Right renal pelvis (tissue), 4 donors: Measurements from ENCODE around the gene KATNAL1. TPM values are rescaled to one million over a fixed set of nuclear protein-coding genes. Genes with fewer than 3 reads are reported as not detected.

ENCODE experiments used
- DNase-seq, 4 donors: peaks; one replicate each; pipeline ENCODE4 v3.0.0-alpha.2; 2013; ENCODE audit warnings: low read depth in 4 of 4, low spot score in 3 of 4, missing footprints in 1 of 4
- polyA plus RNA-seq, 4 donors: library from polyadenylated mRNA; unstranded; fragments of 120-200 nt; gene quantifications; one replicate each; pipeline ENCODE4 v1.2.1, GENCODE V29; 2013; ENCODE audit not compliant: insufficient read length in 4 of 4

KATNAL1 gene
- polyA plus RNA-seq = 10 to 100 TPM; 11.4 to 14.1 (median 12.0) TPM

DNA sequence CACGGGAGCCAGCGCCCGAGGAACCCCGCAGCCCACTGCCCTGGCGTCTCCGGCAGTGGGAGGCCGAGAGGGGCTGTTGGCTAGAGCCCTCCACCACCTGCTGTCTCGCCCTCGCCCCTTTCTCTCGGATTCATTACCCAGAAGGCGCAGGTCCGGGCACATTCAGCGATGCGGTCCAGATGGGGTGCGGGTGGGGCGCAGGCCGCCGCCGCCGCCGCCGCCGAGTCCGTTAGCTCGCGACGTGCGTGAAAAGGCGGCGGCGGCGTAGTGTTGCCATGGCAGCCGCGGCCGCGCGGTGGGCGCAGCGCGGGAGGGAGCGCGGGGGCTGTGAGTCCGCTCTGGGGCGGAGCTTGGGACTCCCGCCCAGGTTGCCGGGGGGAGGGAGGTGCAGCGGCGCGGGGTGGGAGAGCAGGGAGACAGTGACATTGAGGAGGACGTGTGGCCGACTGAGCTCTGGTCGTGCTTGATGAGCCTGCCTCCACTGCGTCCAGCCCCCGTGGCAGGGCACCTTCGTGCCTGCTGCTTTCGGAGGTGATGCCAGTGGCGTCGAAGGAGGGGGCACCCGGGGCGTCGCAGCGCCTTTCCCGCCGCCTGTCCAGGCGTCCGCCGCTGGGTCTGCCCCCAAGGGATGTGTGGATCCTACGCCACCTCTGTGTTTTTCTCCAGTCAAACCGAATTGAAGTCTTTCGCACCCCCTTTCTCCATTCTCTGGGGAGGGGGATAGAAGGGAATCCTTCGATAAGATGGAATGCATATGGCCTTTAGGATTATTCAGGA lies at the start of gene KATNAL1:
Gene KATNAL1, minus strand, starts transcription at position 358 of the 777 bp plus-strand sequence. CDS start 23,774 bp downstream, outside the sequence.
- peak; percentile 54 to 72 (median 57) for DNase-seq

DNA sequence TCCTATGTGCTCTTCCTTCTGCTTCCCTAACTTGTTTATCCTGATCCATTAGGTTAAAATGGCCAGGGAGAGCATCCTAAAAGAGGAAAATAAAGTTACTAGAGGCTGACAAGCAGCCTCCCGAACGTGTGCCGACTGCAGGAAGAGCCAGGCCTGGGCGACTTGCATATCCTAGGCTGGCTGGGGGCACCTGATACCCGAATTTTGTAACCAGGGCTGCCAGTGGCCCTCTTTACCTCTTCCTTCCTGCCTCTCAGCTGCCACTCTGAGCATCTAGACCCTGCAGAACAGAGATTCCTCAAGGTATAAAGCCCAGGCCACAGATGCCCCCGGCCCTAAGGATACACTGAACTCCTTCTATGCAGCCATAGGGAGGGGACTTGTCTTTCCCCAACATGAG lies 48.5 kb upstream of the KATNAL1 start:
- DNase-seq = no peak

DNA sequence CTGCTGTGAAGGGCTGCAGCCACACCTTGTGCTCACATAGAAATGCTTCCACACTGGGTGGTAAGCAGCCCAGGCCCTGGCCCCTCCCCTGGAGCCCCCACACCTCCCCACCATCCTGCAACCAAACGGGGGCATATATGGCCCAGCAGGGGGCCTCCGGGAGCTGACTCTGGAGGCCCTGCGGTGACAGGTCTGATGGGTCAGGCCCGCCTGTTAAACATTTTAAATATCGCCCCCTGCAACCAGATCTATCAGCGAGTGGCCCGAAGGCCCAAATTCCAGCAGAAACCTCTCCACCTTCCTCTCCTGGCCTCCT lies 48.0 kb upstream of the KATNAL1 start:
- no peak for DNase-seq

DNA sequence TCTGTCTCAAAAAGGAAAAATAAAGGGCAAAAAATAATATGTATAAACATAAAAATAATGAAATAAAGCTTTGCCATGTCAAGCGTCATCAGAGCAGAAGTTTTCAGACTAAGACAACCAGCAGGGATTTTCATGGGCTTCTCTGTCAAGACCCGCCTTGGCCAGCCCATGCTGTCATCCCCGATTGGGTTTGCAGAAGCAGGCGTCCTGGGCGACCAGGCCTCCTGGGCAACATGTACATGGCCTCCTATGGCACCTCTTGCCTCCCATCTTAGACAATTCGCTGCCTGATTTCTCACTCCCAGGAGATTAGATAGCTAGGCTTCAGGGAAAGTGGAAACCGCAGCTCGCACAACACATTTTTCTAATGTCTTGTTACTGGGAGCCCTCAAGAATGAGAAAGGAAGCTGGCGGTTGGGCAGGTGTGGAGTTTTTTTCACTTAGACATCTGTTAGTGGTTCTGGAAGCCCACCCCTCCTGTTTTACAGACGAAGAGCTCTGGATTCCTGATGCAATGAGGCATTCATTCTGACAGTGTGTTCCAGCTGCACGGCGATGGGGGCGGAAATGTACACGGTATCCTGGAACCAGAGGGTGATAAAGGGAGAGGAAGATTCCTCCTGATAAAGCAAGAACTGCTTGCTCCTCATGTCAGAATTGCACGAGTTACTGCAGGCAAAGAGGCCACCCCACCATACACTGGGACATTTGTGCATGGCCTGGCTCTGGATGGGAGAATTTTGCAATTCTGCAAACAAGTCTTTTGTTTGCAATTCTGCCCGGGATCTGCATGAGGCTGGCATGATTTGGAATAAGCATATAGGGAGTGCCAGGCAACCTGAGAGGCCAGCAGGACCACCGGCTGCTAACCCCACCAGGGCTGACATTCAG lies 47.4 kb upstream of the KATNAL1 start:
- no peak for DNase-seq

DNA sequence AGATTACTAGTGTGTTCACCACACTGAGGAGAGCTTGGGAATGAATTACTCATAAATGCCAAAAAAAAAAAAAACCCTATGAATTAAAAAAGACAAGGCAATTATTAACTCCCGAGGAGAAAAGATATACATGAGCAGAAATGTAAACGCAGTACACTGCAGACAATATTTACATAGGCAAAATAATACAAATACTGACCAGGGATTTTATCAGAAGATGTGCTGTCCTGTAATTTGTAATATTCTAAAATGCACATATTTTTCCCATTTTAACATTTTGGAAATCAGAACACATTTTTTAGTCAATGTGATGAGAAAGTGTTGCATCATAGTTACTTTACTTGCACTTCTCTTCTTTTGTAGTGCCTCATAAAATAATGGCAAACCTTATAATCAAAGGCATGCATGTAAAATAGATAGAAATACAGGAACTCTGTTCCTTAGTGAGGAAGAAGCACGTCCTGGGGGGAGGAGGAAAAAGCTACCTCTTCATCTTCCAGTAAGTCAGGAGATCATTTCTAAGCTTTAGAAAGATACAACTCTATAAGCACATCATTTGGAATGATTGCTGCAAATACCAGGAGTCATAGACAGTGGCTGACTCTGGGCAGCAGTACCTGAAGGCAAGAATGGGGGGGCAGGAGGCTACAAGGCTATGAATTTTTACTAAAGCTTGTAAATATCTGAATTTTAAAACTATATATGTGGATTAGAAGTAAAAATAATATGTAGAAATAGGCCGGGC lies 46.3 kb upstream of the KATNAL1 start:
- DNase-seq = no peak

DNA sequence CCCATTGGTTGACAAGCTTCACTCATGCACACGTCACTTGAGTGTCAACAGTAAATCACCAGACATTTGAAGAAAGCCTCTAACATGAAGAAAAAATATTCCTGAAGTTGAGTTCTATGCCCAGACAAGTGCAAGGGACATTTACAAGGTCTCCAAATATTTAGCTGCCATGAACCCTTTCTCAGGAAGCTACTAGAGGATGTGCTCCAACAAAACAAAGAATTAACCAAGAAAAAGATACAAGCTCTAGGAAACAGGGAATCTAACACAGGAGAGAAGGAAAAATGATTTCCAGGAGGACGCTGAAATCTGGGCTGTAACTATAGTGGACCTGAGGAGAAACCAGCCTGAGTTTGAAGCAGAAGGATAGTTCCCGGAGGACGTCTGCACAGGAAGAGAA lies 45.7 kb upstream of the KATNAL1 start:
- DNase-seq = no peak

DNA sequence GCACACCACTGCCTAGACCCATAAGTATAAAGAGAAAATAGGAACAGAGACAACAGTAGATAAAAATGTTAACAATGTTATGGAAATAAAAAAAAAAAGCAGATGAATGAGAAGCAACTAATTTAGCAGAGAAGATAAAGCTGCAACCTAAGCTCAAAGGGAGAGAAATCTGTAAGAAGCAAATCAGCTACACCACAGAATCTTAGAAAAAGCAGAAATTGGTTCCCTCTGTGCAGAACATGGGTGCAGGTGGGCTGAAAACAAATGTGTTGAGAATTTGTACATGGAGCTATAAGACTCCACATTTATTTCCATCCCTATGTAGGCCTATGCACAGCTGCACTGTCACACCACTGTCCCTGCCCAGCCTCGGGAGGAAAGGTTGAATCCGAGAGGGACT lies 44.8 kb upstream of the KATNAL1 start:
- no peak for DNase-seq

DNA sequence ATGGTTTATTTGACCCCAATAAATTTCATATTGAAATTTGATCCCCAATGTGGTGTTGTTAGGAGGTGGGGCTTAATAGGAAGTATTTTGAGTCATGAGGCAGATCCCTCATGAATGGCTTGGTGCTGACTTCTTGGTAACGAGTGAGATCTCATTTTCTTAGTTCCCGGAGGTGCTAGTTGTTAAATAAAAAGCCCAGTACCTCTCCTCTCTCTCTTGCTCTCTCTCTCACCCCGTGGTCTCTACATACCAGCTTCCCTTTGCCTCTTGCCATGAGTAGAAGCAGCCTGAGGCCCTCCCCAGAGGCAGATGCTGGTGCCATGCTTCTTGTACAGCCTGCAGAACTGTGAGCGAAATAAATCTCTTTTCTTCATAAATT lies 39.4 kb upstream of the KATNAL1 start:
- DNase-seq = no peak

DNA sequence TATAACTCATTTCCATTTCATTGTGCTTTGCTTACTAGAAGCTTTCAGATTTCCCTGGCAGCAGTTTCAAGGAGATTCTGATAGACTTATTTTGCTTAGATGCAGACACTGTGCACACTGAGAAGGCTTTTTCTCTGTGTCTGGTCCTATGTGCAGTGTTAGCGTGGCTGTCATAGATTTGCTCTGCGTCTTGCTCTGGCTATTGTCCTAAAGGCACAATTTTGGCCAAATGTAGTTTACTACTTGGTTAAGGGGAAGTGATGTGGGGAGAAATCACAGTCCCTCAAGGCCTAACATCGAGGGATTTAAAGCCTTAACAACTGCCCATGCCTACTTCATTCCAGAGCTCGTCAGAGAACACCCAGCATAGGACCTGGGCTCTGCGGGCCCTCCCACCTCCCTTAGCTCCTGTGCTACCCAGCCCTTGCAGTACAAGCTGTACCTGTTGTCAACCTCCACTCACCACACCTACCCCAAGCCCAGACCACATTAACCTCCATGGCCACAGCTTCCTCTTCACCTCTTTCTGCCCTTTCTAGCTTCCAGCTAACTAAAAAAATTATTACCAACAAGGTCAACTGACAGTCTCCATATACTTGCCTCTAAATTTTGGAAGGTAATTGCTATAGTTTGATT lies 38.9 kb upstream of the KATNAL1 start:
- DNase-seq = no peak

DNA sequence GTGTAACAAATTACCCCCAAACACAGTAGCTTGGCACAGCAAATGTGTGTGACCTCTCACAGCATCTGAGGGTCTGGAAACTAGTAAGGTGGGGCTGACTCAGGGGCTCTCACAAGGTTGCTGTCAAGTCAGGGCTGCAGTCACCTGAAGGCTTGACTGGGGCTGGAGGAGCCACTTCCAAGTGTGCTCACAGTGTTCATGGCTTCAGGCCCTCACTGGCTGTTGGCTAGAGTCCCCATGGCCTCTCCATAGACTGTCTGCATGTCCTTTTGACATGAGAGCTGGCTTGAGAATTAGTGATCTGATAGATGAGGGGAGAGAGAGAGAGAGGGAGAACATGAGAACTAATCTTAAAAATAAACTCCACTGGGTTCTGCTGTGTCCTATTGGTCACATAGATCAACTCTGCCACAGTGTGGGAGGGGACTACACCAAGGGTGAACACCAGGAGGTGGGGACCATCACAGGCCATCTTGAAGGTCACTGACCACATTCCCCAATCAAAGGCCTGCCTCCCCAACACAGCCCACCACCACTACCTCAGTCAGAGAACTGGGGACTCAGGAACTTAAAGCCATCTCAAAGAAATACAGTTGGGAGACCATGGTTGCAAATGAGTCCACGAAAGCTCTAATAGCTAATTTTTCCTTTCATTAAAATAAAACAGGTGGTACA lies 38.2 kb upstream of the KATNAL1 start:
- no peak for DNase-seq

DNA sequence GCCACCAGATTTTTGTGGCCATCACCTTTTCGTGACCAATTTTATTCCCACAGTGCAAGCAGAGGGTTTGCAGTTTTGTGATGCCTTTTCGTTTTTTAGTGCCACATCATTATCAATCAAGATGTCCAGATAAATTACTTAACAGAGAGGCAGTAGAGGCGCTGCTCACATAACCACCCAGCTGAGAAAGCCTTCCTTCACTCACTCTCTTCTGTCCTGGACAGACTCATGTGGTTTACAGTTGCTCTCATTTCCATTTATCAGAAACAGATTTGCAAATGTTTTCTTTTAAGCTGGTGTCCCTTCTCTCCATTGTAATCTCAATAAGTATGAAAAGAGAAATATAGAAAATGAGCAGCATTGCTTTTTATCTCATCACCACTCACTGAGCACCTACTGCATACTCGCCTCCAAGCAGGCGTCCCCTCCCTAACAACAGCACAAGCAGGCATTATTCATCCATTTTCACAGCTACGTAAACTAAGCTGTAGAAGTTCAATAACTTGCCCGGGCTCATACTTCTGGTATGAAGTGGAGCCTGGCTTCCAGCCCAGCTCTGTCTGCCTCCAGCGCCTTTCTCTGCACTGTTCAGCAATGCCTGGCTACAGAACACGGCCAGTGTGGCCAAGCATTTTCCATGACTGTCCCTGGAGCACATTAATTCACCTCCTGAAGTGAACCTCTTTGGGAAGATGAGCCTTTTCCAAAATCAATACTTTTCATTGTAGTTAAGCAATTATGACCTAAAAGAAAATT lies 34.6 kb upstream of the KATNAL1 start:
- no peak for DNase-seq

DNA sequence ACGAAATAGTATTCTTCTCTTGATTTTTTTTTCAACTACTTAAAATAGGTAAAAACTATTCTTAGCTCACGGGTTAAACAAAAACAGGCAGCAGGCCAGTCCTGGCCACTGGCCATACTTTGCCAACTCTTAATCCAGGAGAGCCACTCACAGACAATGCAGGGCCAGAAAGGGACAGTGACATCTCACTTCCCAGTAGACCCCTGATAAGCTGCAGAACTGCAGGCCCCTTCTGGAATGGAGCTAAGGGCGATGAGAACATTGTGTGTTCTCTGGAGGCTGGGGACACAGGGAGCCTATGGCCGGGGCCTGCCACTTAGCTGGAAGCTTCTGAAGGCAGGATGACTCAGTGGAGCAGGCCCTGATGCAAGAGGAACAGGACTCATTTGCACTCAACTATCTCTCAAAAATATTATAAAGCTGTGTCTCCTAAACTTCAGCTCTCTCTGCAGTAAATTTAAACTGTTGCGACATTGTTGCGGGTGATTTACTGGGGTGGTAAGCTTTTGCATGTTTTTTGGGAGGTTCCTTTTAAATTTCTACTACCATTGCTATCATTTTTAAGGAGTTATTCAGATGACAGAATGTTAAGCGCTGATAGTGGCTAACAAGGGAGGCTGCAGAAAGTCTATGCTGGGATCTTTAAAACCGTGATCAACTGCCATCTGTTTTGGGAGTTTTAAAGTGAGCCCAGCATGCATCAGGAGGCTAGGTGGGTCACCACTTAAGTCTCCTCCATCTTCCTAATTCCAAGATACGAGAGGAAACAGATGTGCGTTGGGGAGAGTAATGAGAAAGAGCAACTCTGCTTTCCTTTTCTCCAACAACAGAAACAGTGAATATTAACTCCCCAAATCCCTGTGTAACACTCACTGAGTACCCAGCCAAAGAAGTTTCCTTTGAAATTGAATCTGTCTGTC lies 33.2 kb upstream of the KATNAL1 start:
- no peak for DNase-seq

DNA sequence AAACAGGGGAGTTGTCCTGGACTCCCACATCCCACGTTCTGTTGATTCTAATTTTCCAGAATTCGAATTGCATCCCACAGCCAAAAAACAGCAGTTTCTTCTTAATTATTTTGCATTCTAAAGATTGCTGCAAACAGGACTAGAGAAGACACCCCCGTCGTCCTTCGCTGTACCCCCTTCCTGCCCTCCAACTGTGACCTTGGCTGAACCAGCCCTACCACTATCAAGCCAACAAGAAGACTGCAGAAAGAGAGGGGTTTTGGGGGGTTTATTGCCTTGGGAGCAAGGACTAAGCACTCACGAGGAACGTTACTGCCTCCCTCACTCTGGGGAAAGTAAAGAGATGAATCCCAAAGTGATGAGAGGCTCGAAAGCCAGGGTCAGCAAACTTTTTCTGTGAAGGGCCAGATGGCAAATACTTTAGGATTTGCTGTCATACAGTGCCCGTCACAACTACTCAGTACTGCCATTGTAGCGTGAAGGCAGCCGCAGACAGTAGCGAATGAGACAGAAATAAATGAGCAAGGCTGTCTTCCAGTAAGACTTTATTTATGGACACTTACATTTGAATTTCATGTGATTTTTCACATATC lies 32.5 kb upstream of the KATNAL1 start:
- DNase-seq = no peak

DNA sequence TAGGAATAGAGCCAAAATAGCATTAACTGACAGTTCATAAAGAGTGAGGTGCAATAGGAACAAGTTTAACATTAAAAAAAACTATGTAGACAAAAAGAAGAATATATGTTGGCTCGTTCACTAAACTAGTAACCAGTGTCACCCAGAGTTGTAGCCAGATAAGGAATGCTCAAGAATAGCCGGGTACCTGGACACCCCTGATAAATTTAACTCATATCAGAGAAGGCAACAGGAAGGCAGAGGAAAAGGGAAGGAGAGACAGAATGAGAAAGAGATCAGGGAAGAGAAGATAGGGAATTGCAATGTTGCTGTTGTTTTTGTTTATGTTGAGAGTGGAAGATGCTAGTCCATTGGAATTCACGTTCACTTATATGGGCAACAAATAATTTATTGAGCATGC lies 31.6 kb upstream of the KATNAL1 start:
- DNase-seq = no peak

DNA sequence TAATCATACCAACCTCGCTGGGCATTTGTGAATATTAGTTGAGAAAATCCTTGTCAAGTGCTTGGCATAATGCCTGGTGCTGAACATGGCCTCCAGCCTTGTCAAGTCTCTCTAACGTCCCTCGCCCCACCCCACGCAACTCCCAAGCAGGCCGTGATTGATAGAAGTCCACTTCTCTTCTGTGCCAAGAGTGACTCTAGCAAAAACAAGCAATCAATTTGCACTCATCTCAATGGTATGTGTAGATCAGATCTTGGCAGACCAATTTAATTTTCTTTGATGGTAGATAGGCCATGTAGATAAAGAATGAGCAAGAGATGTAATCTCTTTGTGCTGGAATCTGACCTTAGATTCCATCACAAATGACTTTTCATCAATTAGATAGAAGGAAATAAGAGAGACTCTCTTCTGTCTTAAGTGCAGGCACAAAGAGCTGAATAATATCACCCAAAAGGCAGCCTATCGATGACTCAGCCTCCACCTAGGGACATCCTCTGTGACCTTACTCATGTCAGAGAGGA lies 31.0 kb upstream of the KATNAL1 start:
- no peak for DNase-seq

DNA sequence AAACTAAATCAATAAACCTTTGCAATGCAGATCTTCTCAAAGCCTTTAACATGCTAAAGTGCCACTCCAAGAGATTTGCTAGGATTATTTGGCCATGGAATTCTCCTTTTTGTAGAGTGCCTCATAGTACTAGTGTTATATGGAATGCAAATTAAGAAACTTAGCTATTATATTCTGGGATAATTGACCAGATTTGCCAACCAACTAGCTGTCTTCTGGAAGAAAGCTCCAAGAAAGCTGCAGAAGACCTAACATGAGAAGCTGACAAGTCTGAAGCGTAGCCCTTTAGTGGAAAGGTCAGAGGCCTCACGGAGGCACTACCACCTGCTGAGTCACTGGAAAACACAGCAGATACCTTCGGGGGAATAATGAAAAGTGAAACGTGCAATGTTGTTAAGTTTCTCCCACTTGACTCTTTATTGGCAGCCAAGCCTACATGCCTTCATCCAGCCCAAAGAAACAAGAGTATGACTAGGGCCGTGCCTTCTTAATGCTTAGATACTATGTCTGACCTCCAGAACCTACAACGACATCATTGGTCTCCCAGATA lies 29.8 kb upstream of the KATNAL1 start:
- no peak for DNase-seq

DNA sequence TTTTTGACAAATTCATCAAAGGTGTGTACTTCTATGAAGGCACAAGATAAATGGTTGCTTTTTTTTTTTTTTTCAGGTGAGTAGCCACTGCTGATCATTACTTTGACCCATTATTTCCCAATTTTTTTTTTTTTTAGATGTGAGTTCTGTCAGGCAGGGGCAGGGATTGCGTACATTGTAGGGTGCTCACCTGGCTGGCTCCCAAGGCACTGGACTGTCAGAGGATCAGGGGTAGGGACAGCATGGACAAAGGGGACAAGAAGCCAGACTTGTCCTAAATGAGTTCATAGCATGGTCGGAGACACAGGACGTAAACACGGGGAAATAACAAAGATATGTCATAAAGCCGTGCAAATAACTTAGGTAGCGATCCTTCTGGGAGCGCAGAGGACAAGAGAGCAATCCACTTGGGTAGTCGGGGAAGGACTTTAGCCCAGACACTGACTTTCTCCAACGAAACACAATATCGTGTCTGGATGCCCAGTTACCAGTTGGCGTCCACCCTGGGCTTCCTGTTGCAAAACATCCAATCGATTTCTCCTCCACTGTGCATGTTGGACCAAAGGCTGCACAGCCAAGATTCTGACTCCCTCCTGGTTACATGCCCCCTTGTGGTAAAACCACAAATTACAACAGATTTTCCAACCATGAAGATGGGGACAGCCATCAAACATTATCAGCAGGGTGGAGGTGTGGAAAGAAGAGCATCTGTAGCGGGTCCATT lies 27.5 kb upstream of the KATNAL1 start:
- DNase-seq = no peak
